GM23338 (cell line): Measurements from ENCODE around the gene MTR. TPM values are rescaled to one million over a fixed set of nuclear protein-coding genes. Genes with fewer than 3 reads are reported as not detected.

Experiments
- ATAC-seq: fragments of 200-7000 bp; cut with Tn5 transposase; 3 replicates; pipeline ENCODE4 v1.9.1; 2020
- DNase-seq: peaks from one replicate; pipeline ENCODE4 v3.0.0-alpha.2; 2015; ENCODE audit warnings: low spot score
- H2AFZ ChIP-seq: fragments of 200-600 bp; sonication (generic); 2 replicates; pipeline ENCODE4 v1.8.0; 2016; ENCODE audit warnings: antibody characterized with exemption, mild to moderate bottlenecking, moderate library complexity
- H3F3A ChIP-seq: fragments of 200-600 bp; sonication (generic); replicated peaks from 2 replicates; pipeline ENCODE4 v1.8.0; 2017; ENCODE audit warnings: antibody characterized with exemption, mixed run types, low read depth
- H3K27ac ChIP-seq: fragments of 200-600 bp; sonication (generic); 2 replicates; pipeline ENCODE4 v1.6.1; 2016; ENCODE audit warnings: low read depth
- H3K27me3 ChIP-seq: fragments of 200-600 bp; sonication (generic); 2 replicates; pipeline ENCODE4 v1.8.0; 2016; ENCODE audit warnings: mild to moderate bottlenecking, mixed run types, moderate library complexity; ENCODE audit not compliant: insufficient read depth
- H3K36me3 ChIP-seq: fragments of 200-600 bp; sonication (generic); 2 replicates; pipeline ENCODE4 v1.8.0; 2016; ENCODE audit warnings: mild to moderate bottlenecking; ENCODE audit not compliant: insufficient read depth
- H3K4me1 ChIP-seq: fragments of 200-600 bp; sonication (generic); 2 replicates; pipeline ENCODE4 v1.8.0; 2016; ENCODE audit warnings: mild to moderate bottlenecking, moderate library complexity; ENCODE audit not compliant: insufficient read depth
- H3K4me2 ChIP-seq: fragments of 200-600 bp; sonication (generic); 2 replicates; pipeline ENCODE4 v1.7.1; 2017; ENCODE audit warnings: mixed run types
- H3K4me3 ChIP-seq: fragments of 200-600 bp; sonication (generic); 2 replicates; pipeline ENCODE4 v1.6.1; 2016; ENCODE audit warnings: mixed run types
- H3K79me2 ChIP-seq: fragments of 200-600 bp; sonication (generic); replicated peaks from 2 replicates; pipeline ENCODE4 v1.8.0; 2017; ENCODE audit warnings: mild to moderate bottlenecking; ENCODE audit not compliant: insufficient read depth
- H3K9me2 ChIP-seq: fragments of 200-600 bp; sonication (generic); 2 replicates; pipeline ENCODE4 v1.8.0; 2017; ENCODE audit not compliant: insufficient read depth
- H4K20me1 ChIP-seq: fragments of 200-600 bp; sonication (generic); replicated peaks from 2 replicates; pipeline ENCODE4 v1.8.0; 2017; ENCODE audit warnings: mild to moderate bottlenecking; ENCODE audit not compliant: insufficient read depth
- H3K27ac Mint-ChIP-seq: 2 replicates; pipeline ENCODE4 v1.8.0; 2020; ENCODE audit warnings: inconsistent platforms, mild to moderate bottlenecking, moderate library complexity, mixed read lengths
- H3K27me3 Mint-ChIP-seq: 3 replicates; pipeline ENCODE4 v1.8.0; 2022; ENCODE audit warnings: low read depth, mild to moderate bottlenecking, moderate library complexity, mixed read lengths, inconsistent platforms; ENCODE audit not compliant: insufficient read depth, poor library complexity
- H3K36me3 Mint-ChIP-seq: 3 replicates; pipeline ENCODE4 v1.8.0; 2021; ENCODE audit warnings: low read depth, mild to moderate bottlenecking, inconsistent platforms, moderate library complexity, mixed read lengths
- H3K4me1 Mint-ChIP-seq: 3 replicates; pipeline ENCODE4 v1.8.0; 2020; ENCODE audit warnings: mild to moderate bottlenecking, inconsistent platforms, mixed read lengths
- H3K4me3 Mint-ChIP-seq: 3 replicates; pipeline ENCODE4 v1.8.0; 2021; ENCODE audit warnings: moderate library complexity, mild to moderate bottlenecking, inconsistent platforms, mixed read lengths
- H3K9me3 Mint-ChIP-seq: 3 replicates; pipeline ENCODE4 v1.8.0; 2020; ENCODE audit warnings: moderate library complexity, mild to moderate bottlenecking, inconsistent platforms, mixed read lengths
- CREB1 ChIP-seq: fragments of 250-450 bp; sonication (Bioruptor Pico); IDR thresholded peaks from 2 replicates; pipeline ENCODE4 v1.5.0; 2020; ENCODE audit warnings: low read depth, mild to moderate bottlenecking, moderate library complexity
- CTCF ChIP-seq, 2 experiments: fragments of 200-600 bp in 1 of 2; sonication (generic) in 1 of 2; conservative IDR thresholded peaks; 2 replicates each; pipeline versions ENCODE4 v1.5.1 to v1.6.1; 2016 to 2017; ENCODE audit warnings: antibody characterized with exemption in 2 of 2, low read depth in 2 of 2, mild to moderate bottlenecking in 2 of 2, moderate library complexity in 1 of 2
- ETS1 ChIP-seq: IDR thresholded peaks from 2 replicates; pipeline ENCODE4 v1.6.1; 2016; ENCODE audit warnings: antibody characterized with exemption
- EZH2 ChIP-seq: fragments of 200-600 bp; sonication (generic); IDR thresholded peaks from one replicate; pipeline ENCODE4 v1.8.0; 2017; ENCODE audit warnings: antibody characterized with exemption, mild to moderate bottlenecking, low read depth; ENCODE audit not compliant: unreplicated experiment
- EZH2phosphoT487 ChIP-seq: fragments of 200-600 bp; sonication (generic); IDR thresholded peaks from one replicate; pipeline ENCODE4 v1.8.1; 2018; ENCODE audit warnings: antibody characterized with exemption; ENCODE audit not compliant: unreplicated experiment
- NANOG ChIP-seq: IDR thresholded peaks from 2 replicates; pipeline ENCODE4 v1.6.1; 2016; ENCODE audit warnings: antibody characterized with exemption, borderline replicate concordance
- POLR2AphosphoS5 ChIP-seq: IDR thresholded peaks from 2 replicates; pipeline ENCODE4 v1.6.1; 2016; ENCODE audit warnings: antibody characterized with exemption, low read depth
- STAT1 ChIP-seq: IDR thresholded peaks from one replicate; pipeline ENCODE4 v1.6.1; 2016; ENCODE audit warnings: antibody characterized with exemption; ENCODE audit not compliant: unreplicated experiment
- ZNF114 ChIP-seq: fragments of 250-450 bp; sonication (Bioruptor Pico); IDR thresholded peaks from 2 replicates; pipeline ENCODE4 v1.5.0; 2020; ENCODE audit warnings: mild to moderate bottlenecking, moderate library complexity
- ZNF331 ChIP-seq: fragments of 250-450 bp; sonication (Bioruptor Pico); IDR thresholded peaks from 2 replicates; pipeline ENCODE4 v1.5.0; 2020; ENCODE audit warnings: low read depth, mild to moderate bottlenecking, moderate library complexity
- polyA plus RNA-seq: library from polyadenylated mRNA; unstranded; fragments of >200 nt; fragmentation: Nextera tagmentation; extraction: Ambion mirVana; gene quantifications from 2 replicates; pipeline ENCODE4 v1.2.1, GENCODE V29; 2016
- total RNA-seq: library from RNA; depleted of rRNA; stranded (reverse); fragments of >200 nt; shearing (Covaris generic); gene quantifications from 2 replicates; pipeline ENCODE4 v1.2.3, GENCODE V29; 2014
- TF ChIP-seq, protein P1 (sequence below): IDR thresholded peaks from one replicate; pipeline ENCODE4 v1.6.1; 2018; ENCODE audit warnings: antibody characterized with exemption; ENCODE audit not compliant: unreplicated experiment

MTR gene
- total and polyA plus RNA-seq, 2 experiments from 2014 or later: 6.4 to 20.0 TPM

DNA sequence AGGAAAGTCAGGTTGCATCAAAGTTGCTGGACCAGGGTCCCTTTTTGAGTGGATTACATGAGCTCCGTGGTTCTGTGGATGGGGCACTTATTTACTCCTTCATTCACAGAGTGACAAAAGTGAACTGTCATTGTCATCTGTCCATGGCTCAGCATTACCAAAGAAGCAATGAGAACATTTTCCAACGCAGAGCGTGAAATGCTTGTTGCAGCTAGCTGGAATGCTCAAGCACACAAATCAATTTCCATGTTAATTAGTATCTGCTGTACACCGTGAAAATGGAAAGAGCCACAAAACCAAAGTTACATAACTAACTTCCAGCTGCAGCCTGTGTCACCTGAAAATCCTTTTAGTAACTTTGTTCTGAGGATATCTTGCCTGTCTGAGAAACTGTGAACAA is 130.3 kb downstream of the MTR start:
- Mint-ChIP-seq H3K4me1 (no peaks in the 10 kb centered on the region), H3K27ac (no peak overlapping the region), H3K36me3 (no peaks in the 10 kb centered on the region), H3K27me3 (no peaks in the 10 kb centered on the region), H3K4me3 (no peak overlapping the region), H3K9me3 (no peaks in the 10 kb centered on the region; the same call in 2 of the 3 replicates)
- H3K79me2 ChIP-seq: no peaks in the 10 kb centered on the region
- no peak overlapping the region for H3K4me3 ChIP-seq
- ATAC-seq: no peak
- no peaks in the 10 kb centered on the region for H3K4me1 ChIP-seq
- TF ChIP-seq, protein P1, sequence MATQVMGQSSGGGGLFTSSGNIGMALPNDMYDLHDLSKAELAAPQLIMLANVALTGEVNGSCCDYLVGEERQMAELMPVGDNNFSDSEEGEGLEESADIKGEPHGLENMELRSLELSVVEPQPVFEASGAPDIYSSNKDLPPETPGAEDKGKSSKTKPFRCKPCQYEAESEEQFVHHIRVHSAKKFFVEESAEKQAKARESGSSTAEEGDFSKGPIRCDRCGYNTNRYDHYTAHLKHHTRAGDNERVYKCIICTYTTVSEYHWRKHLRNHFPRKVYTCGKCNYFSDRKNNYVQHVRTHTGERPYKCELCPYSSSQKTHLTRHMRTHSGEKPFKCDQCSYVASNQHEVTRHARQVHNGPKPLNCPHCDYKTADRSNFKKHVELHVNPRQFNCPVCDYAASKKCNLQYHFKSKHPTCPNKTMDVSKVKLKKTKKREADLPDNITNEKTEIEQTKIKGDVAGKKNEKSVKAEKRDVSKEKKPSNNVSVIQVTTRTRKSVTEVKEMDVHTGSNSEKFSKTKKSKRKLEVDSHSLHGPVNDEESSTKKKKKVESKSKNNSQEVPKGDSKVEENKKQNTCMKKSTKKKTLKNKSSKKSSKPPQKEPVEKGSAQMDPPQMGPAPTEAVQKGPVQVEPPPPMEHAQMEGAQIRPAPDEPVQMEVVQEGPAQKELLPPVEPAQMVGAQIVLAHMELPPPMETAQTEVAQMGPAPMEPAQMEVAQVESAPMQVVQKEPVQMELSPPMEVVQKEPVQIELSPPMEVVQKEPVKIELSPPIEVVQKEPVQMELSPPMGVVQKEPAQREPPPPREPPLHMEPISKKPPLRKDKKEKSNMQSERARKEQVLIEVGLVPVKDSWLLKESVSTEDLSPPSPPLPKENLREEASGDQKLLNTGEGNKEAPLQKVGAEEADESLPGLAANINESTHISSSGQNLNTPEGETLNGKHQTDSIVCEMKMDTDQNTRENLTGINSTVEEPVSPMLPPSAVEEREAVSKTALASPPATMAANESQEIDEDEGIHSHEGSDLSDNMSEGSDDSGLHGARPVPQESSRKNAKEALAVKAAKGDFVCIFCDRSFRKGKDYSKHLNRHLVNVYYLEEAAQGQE: no peak
- TF ChIP-seq CTCF (conservative IDR thresholded peaks at IDR 0.05; ENCODE audit: low read depth in 2 of 2) (no peak), EZH2 (no peak), POLR2AphosphoS5 (no peak), ETS1 (no peak), STAT1 (no peak), NANOG (no peak), ZNF114 (CRISPR knock-in tag) (no peak), ZNF331 (no peak)
- peaks cover 10% of the 10 kb centered on the region; the same call in 1 of the 2 replicates for H3K9me2 ChIP-seq
- H3K27me3 ChIP-seq: no peaks in the 10 kb centered on the region
- H4K20me1 ChIP-seq: no peaks in the 10 kb centered on the region
- no peaks in the 10 kb centered on the region for H3F3A ChIP-seq
- no peaks in the 10 kb centered on the region; the same call in 1 of the 2 replicates for H3K36me3 ChIP-seq
- no peak overlapping the region for H3K27ac ChIP-seq
- no peak overlapping the region for H2AFZ ChIP-seq
- DNase-seq: no peak
- no peak overlapping the region for H3K4me2 ChIP-seq

DNA sequence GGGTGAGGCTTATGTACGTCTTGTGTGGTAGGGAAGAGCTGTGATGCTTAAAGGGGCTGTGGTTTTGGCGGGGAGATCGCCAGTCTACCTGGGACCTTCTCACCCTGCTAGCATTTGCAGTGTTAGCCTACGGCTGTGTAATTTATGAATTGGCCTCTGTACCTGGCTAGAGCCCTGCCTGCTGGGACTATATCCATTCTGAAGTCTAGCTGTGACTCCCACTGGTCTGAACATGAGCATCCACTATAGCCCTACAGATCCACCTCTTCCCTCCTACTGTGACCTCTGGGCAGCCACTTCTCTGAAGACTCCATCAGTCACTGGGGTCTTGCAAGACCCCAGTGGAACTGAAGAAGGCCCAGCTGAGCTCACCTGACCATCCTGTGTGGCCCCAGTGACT is 135.4 kb downstream of the MTR start:
- Histone ChIP-seq H3K27me3 (no peaks in the 10 kb centered on the region), H2AFZ (no peak overlapping the region), H3K4me2 (no peak overlapping the region), H3F3A (no peaks in the 10 kb centered on the region), H3K9me2 (peaks cover 10% of the 10 kb centered on the region; the same call in 1 of the 2 replicates), H3K27ac (no peak overlapping the region), H3K36me3 (no peaks in the 10 kb centered on the region; the same call in 1 of the 2 replicates), H4K20me1 (no peaks in the 10 kb centered on the region), H3K4me1 (no peaks in the 10 kb centered on the region), H3K4me3 (no peak overlapping the region), H3K79me2 (no peaks in the 10 kb centered on the region)
- no peaks in the 10 kb centered on the region for H3K36me3 Mint-ChIP-seq
- H3K9me3 Mint-ChIP-seq: peaks cover 6% of the 10 kb centered on the region
- ATAC-seq (no peak), DNase-seq (no peak)
- no peaks in the 10 kb centered on the region for H3K27me3 Mint-ChIP-seq
- H3K4me3 Mint-ChIP-seq: no peak overlapping the region
- no peak overlapping the region for H3K27ac Mint-ChIP-seq
- H3K4me1 Mint-ChIP-seq: no peaks in the 10 kb centered on the region
- no peak for TF ChIP-seq ZNF331
- TF ChIP-seq NANOG: no peak
- no peak for TF ChIP-seq EZH2phosphoT487
- no peak for TF ChIP-seq ZNF114 (CRISPR knock-in tag)
- no peak for TF ChIP-seq CTCF (conservative IDR thresholded peaks at IDR 0.05; ENCODE audit: low read depth in 2 of 2)
- no peak for TF ChIP-seq CREB1
- no peak for TF ChIP-seq STAT1
- TF ChIP-seq POLR2AphosphoS5: no peak
